MG63 (cell line): Measurements from ENCODE around the gene PRXL2C. TPM values are rescaled to one million over a fixed set of nuclear protein-coding genes. Genes with fewer than 3 reads are reported as not detected.
A peak's percentile ranks its signal among the peaks of the same experiment; 100 is the strongest.
"Not testable (repeated sequence)": the region's sequence is repeated elsewhere in the genome, so short reads cannot be mapped to it uniquely, and the experiment has no call there.

ENCODE experiments used
- DNase-seq: peaks from one replicate; pipeline ENCODE4 v3.0.0-alpha.2; 2020
- H3K27me3 ChIP-seq: fragments of 250-450 bp; sonication (Bioruptor Pico); 2 replicates; pipeline ENCODE4 v1.5.1; 2020; ENCODE audit warnings: mild to moderate bottlenecking, moderate library complexity
- H3K36me3 ChIP-seq: fragments of 250-450 bp; sonication (Bioruptor Pico); 2 replicates; pipeline ENCODE4 v1.5.1; 2020; ENCODE audit warnings: mild to moderate bottlenecking, moderate library complexity
- H3K4me3 ChIP-seq: fragments of 250-450 bp; sonication (Bioruptor Pico); 2 replicates; pipeline ENCODE4 v1.5.1; 2020; ENCODE audit warnings: mild to moderate bottlenecking, moderate library complexity
- H3K9me3 ChIP-seq: fragments of 250-450 bp; sonication (Bioruptor Pico); 2 replicates; pipeline ENCODE4 v1.5.1; 2020; ENCODE audit warnings: mild to moderate bottlenecking, moderate library complexity
- total RNA-seq: library from RNA; depleted of rRNA; stranded (reverse); fragments of >200 nt; shearing (Covaris generic); gene quantifications from 2 replicates; pipeline ENCODE4 v1.2.3, GENCODE V29; 2014; ENCODE audit warnings: low replicate concordance

The PRXL2C gene
- total RNA-seq, 1 experiment from 2014 or later, result 20.3 TPM

GRCh38 chr9:96661711-96662110 lies 6.6 kb upstream of the PRXL2C start:
- Histone ChIP-seq H3K36me3 (no peaks in the 10 kb centered on the region), H3K9me3 (no peaks in the 10 kb centered on the region), H3K27me3 (no peaks in the 10 kb centered on the region), H3K4me3 (no peak overlapping the region)
- DNase-seq, result no peak

DNA sequence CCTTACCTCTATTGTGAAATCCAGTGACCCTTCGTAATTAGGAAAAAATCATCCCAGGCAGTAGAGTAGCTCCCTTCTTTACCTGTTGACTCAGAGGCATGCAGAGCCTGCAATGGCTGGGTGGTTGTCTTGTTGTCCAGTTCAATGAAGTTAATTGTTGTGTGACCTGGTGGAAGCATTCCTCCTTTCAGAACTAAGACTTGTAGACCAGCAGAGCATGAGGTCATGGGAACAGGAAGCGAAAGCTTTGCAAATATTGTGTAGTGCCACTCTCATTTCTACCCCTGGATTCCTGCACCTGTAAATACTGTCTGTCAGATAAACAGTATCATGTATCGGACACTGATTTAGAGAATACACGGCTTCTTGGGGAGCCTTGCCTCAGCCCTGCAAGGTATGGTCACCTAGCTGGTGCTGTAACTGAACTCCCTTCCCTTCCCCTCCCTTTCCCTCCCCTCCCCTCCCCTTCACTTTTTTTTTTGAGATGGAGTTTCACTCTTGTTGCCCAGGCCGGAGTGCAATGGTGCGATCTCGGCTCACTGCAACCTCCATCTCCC lies 5.7 kb upstream of the PRXL2C start:
- Histone ChIP-seq H3K36me3 (no peaks in the 10 kb centered on the region), H3K9me3 (no peaks in the 10 kb centered on the region), H3K27me3 (no peaks in the 10 kb centered on the region), H3K4me3 (no peak overlapping the region)
- DNase-seq, result no peak

DNA sequence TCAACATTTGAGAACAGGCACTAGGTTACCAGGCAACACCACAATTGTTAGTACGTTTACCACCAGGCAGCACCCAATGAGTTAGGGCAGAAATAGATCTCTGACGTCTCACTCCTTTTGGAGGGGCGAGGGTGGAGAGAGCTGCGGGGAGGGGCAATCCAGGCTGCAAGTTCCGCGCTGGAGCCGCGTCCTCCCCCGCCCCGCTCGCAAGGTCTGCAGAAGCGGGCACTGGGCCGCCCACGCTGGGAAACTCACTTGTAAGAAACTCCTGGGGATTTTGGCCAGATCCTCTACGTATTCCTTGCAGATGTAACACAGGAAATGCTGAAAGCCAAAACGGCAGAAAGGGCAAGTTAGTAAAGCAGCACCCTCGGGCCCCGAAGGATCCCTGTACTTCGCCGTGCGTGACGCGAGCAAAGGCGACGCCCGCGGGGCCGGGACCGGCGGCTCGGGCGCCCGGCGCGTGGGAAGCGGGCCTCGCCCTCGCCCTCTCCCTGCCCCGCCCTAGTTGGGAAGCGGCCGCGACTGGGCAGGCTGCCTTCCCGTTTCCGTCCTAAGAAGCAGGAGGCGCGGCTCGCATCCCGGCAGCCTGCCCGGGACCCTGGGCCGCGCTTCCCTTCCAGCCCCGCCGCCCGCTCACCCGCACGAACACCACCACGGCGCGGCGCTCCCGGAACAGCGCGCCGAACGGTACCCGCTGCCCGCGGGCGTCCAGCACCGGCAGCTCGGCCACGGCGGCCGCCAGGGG lies 493 bp downstream of the PRXL2C start:
- Histone ChIP-seq H3K9me3 (no peaks in the 10 kb centered on the region), H3K4me3 (peak overlapping the region; percentile 67), H3K36me3 (peaks cover 23% of the 10 kb centered on the region), H3K27me3 (no peaks in the 10 kb centered on the region)
- peak; percentile 90 for DNase-seq

DNA sequence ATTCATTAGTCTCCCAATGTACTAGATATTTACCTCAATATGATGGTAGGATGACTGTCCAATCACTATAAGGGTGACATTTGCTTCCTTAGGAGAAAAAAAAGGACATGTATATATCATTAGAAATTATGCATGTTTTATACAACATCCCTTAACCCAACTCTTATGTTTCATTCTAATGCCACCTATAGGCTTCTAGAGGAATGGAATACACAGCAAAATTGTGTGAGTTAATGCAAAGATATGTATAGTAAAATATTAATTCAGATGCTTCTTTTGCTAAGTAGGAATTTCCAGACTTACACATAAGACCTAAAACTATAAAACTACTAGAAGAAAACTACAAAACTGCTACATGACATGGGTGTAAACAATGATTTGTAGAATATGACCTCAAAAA lies 3.5 kb downstream of the PRXL2C start:
- Histone ChIP-seq H3K9me3 (no peaks in the 10 kb centered on the region), H3K4me3 (no peak overlapping the region), H3K36me3 (peaks cover 36% of the 10 kb centered on the region), H3K27me3 (no peaks in the 10 kb centered on the region)
- DNase-seq, result no peak

- H3K36me3 ChIP-seq, result peaks cover 47% of the 10 kb centered on the region
- DNase-seq, result no peak
Observed at GRCh38 chr9:96649620-96650324, 5.3 kb downstream of the PRXL2C start.

DNA sequence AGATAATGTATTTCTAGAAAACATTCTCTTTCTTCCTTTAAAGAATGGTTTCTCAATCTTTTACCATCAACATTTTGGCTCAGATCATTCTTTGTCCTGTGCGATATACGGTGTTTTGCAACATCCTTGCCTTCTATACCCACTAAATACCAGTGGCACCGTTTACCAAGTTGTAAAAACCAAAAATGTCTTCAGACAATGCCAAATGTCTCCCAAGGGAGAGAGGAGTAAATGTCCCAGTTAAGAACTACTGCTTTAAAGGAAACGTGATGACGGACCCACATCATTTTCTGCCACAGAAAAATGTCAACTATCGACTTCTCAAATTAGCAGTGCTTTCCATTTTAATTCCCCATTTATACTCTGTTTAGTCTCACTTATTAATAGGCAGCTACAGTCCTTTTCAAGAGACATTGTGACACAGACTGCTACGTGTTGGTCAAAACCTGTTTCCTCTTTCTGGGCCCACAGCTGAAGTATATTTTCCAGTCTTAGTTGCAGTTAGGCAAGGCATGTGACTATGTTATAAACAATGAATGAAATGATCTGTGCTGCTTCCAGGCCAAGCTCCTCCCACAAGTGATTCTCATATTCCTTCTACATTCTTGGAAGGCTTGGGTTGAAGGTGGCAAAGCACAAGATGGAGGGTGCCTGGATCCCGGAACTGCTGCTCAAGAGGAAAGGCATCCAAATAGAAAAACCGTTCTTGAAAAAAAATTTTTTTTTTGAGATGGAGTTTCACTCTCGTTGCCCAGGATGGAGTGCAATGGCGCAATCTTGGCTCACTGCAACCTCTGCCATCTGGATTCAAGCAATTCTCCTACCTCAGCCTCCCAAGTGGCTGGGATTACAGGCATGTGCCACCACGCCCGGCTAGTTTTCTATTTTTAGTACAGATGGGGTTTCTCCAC lies 8.8 kb downstream of the PRXL2C start:
- H3K4me3 ChIP-seq, result no peak overlapping the region
- H3K27me3 ChIP-seq, result no peaks in the 10 kb centered on the region
- DNase-seq, result peak; percentile 40
- no peaks in the 10 kb centered on the region for H3K9me3 ChIP-seq
- peaks cover 46% of the 10 kb centered on the region for H3K36me3 ChIP-seq

More at GRCh38 chr9:96649620-96650324, 5.3 kb downstream of the PRXL2C start:
- Histone ChIP-seq H3K4me3 (no peak overlapping the region), H3K9me3 (no peaks in the 10 kb centered on the region), H3K27me3 (no peaks in the 10 kb centered on the region)

GRCh38 chr9:96644137-96644536 lies 11.0 kb downstream of the PRXL2C start:
- no peak overlapping the region for H3K4me3 ChIP-seq
- no peak for DNase-seq

DNA sequence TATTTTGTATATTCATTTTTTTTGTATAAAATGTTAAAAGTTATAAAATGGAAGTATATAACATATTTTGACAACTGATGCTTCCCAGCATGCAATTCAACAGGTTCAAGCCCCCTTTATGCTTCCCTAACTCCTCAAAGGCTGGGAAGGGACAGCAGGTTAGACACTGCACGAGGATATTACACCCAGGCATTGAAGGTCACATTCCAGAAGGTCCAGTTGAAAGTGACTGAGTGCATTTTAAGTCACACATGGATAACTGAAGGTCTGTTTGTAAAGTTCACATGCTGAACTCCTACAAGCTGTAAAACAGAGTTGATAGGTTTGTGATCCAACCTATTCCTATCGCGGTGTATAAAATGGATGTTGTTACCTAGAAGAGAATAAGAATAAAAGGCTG lies 13.6 kb downstream of the PRXL2C start:
- Histone ChIP-seq H3K9me3 (no peaks in the 10 kb centered on the region), H3K27me3 (no peaks in the 10 kb centered on the region), H3K36me3 (peaks cover 16% of the 10 kb centered on the region), H3K4me3 (no peak overlapping the region)
- no peak for DNase-seq

More at GRCh38 chr9:96644137-96644536, 11.0 kb downstream of the PRXL2C start:
- Histone ChIP-seq H3K9me3 (no peaks in the 10 kb centered on the region), H3K36me3 (peaks cover 28% of the 10 kb centered on the region), H3K27me3 (no peaks in the 10 kb centered on the region)

DNA sequence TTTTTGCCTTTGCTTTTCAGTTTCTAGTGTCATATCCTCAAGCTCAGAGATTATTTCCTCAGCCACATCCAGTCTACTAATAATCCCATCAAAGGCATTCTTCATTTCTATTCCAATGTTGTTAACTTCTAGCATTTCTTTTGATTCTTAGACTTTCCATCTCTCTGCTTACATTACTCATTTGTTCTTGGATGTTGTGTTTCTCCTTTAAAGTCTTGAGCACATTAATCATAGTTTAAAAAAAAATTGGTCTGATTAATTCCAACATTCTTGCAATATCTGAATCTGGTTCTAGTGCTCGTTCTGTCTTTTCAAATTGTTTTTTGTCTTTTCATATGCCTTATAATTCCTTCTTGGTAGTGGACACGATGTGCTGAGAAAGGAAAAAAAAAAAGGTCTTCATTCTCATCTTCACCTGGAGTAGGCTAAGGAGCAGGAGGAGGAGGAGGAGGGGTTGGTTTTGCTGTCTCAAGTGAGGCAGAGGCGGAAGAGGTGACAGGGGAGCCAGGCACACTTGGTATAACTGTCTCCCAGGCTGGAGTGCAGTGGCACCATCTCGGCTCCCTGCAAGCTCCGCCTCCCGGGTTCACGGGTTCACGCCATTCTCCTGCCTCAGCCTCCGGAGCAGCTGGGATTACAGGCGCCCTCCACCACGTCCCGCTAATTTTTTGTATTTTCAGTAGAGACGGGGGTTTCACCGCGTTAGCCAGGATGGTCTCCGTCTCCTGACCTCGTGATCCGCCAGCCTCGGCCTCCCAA lies 16.3 kb downstream of the PRXL2C start:
- H3K9me3 ChIP-seq, result no peaks in the 10 kb centered on the region
- peaks cover 2% of the 10 kb centered on the region for H3K36me3 ChIP-seq
- no peaks in the 10 kb centered on the region for H3K27me3 ChIP-seq
- no peak for DNase-seq
- no peak overlapping the region for H3K4me3 ChIP-seq

DNA sequence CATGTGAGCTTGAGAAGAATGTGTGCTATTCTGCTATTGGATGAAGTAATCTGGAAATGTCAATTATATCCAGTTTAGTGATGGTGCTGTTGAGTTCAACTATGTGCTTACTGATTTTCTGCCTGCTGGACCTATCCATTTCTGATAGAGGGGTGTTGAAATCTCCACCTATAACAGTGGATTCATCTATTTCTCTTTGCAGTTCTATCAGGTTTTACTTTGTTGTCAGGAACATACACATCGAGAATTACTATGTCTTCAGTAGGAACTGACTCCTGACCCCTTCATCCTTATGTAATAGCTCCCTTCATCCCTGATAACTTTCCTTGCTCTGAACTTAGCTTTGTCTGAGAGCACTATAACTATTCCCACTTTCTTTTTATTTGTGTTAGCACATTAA lies 18.7 kb downstream of the PRXL2C start:
- Histone ChIP-seq H3K36me3 (no peaks in the 10 kb centered on the region), H3K9me3 (no peaks in the 10 kb centered on the region), H3K27me3 (no peaks in the 10 kb centered on the region), H3K4me3 (no peak overlapping the region)
- no peak for DNase-seq

DNA sequence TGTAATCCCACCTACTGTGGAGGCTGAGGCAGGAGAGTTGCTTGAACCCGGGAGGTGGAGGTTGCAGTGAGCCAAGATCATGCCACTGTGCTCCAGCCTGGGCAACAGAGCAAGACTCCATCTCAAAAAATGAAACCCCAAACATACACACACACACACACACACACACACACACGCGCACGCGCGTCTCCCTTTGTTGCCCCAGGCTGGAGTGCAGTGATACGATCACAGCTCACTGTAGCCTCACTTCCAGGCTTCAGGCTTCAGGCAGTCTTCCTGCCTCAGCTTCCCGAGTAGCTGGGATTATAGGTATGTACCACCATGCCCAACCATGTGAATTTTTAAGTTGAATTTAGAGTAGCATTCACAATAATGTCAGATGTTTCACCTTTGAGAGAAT lies 21.5 kb downstream of the PRXL2C start:
- H3K27me3 ChIP-seq, H3K36me3 ChIP-seq, H3K4me3 ChIP-seq, DNase-seq, H3K9me3 ChIP-seq: not testable (repeated sequence)

- DNase-seq, result no peak
- H3K4me3 ChIP-seq, result no peak overlapping the region
- no peaks in the 10 kb centered on the region for H3K27me3 ChIP-seq
- no peaks in the 10 kb centered on the region for H3K36me3 ChIP-seq
- no peaks in the 10 kb centered on the region for H3K9me3 ChIP-seq
Observed at GRCh38 chr9:96626912-96627311, 28.2 kb downstream of the PRXL2C start.

GRCh38 chr9:96621618-96622017 lies 33.5 kb downstream of the PRXL2C start:
- Histone ChIP-seq H3K27me3 (no peaks in the 10 kb centered on the region), H3K36me3 (no peaks in the 10 kb centered on the region), H3K9me3 (no peaks in the 10 kb centered on the region), H3K4me3 (no peak overlapping the region)
- DNase-seq, result no peak

- Histone ChIP-seq H3K36me3 (no peaks in the 10 kb centered on the region), H3K27me3 (no peaks in the 10 kb centered on the region), H3K9me3 (no peaks in the 10 kb centered on the region), H3K4me3 (no peak overlapping the region; the same call in 1 of the 2 replicates)
- DNase-seq, result no peak
Observed at GRCh38 chr9:96620832-96621269, 34.3 kb downstream of the PRXL2C start.

- H3K9me3 ChIP-seq, result no peaks in the 10 kb centered on the region
- H3K27me3 ChIP-seq, result no peaks in the 10 kb centered on the region
- peak overlapping the region; percentile 59 for H3K4me3 ChIP-seq
- H3K36me3 ChIP-seq, result no peaks in the 10 kb centered on the region
- DNase-seq, result no peak
Observed at GRCh38 chr9:96620181-96620514, 35.0 kb downstream of the PRXL2C start.

GRCh38 chr9:96619491-96620180 lies 35.5 kb downstream of the PRXL2C start, which contains the start of gene CDC14B:
Gene CDC14B (minus strand): TSS chr9:96619843. CDS start chr9:96619378, 465 bp downstream.
- peak within 1 kb of the TSS; percentile 59 for H3K4me3 ChIP-seq
- H3K36me3 ChIP-seq, result no peaks in the 10 kb centered on the region
- DNase-seq, result peak; percentile 79
- H3K27me3 ChIP-seq, result no peaks in the 10 kb centered on the region
- no peaks in the 10 kb centered on the region for H3K9me3 ChIP-seq
